ENCODE results near the gene NLRP3.
"Not testable (repeated sequence)": the region's sequence is repeated elsewhere in the genome, so short reads cannot be mapped to it uniquely, and the experiment has no call there.

The NLRP3 gene

GRCh38 chr1:247472035-247472434, 56.1 kb downstream of the NLRP3 start:
- DNase-seq, result no peak

DNA sequence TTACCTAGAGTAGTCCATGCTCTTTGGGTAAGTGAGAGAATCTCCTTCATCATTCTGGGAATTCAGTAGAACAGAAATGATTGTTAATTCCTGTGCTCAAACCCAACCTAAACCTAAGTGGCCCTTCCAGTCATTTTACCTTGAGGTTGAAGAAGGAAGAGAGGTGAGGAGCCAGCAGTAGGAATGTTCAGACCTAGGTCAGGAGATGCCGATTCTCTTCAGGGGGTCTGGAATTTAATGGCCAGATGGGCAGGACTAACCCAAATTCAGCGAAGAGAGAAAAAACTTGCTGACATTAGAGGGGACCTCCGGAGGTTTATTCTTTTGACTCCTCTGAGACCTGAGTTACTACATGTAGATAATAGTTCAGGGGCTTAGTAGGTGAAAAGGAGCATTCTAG, 58.4 kb downstream of the NLRP3 start:
- no peak for DNase-seq

GRCh38 chr1:247475793-247476192, 59.8 kb downstream of the NLRP3 start:
- no peak for DNase-seq

- not testable (repeated sequence) for DNase-seq
Measured at GRCh38 chr1:247476328-247477058, 60.5 kb downstream of the NLRP3 start.

DNA sequence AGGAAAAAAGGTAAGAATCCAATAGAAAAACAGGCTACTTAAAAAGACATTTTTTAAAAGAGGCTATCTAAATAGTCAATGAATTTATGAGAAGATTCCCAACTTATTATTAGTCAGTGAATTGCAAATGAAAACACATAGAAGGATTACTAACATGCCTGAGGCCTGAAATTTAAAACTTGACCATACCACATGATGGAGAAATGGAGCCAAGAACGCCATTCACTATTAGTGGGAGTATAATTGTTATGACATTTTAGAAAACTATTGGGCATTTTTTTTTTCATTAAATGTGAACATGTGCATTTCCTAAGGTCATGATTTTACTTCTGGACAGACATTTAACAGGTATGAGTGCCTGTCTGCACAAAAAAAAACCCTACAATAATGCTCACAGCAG, 66.8 kb downstream of the NLRP3 start:
- DNase-seq, result no peak

- DNase-seq, result no peak
Measured at GRCh38 chr1:247487057-247487456, 71.1 kb downstream of the NLRP3 start.

DNA sequence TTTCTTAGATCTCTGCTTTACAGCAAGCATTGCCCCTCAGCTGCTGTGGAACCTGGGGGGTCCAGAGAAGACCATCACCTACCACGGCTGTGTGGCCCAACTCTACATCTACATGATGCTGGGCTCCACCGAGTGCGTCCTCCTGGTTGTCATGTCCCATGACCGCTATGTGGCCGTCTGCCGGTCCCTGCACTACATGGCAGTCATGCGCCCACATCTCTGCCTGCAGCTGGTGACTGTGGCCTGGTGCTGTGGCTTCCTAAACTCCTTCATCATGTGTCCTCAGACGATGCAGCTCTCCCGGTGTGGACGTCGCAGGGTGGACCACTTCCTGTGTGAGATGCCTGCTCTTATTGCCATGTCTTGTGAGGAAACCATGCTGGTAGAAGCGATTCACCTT, 75.4 kb downstream of the NLRP3 start:
- DNase-seq, result no peak

DNA sequence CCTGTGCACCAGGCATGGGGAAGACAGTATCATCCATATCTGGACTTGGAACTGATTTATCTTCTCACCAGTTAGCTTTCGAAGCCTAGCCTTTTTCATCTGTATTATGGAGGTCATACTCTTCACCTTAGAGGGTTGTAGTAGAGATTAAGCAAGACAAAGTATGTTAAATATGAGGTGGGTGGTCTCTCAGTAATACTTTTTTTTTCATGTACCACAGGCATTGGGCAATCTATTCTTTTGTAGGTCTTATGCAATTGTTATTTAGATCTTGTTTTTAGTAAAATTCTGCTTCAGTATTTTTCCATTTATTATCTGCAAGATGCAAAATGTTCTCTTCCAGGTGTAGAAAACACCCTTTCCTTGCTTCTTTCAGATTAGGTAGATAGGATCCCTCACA, 77.1 kb downstream of the NLRP3 start:
- no peak for DNase-seq

DNA sequence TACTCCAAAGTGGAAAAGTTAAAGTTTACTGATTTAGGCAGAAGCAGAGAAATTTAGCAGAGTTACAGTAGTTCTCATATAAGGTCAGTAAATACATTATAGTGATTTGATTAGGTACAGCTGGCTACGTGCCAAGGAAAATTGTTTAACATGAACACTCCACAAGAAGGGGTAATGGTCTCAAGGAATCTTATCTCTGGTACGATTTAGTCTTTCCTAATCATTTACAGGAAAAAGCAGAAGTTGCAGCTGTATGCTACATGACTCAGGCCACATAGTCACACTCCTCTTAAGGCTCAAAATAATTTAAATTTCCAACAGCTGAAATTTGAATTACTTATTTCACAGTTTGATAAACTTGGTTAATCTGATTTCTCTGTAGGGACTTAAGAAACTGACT, 78.8 kb downstream of the NLRP3 start:
- no peak for DNase-seq

DNA sequence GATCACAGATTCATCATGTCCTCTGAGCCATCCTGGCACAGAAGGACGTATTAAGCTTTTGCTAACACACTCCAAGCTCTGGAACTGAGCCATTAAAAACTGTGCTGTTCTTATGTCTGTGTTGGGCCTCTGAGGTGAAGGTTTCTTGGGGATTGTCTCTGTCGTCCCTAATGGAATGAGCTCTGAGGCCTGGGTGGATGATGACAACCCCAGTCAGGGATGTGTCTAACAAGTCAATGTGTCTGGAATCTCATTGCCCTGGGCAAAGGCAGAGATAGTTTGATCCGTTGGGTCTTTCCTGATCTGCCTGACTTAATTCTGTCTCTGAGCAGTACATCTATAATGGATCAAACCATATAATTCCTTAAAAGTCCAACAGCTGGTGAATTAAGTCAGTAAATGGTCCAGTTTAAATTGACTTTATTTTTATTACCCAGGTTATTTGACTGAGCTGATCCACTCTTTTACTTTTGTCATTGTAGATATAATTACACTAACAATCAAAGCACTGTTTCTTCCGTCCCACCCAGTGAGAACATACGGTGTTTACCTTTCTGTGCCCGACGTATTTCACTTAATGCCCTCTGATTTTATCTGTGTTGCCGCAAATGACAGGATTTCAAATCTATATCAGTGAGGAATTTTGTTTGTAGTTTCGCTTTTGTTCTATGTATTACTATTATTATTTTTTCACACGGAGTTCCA, 80.8 kb downstream of the NLRP3 start:
- DNase-seq, result peak; percentile 59

Measured in NCI-H1048 (cell line).